K562 (cell line): ENCODE results near the gene MECR. TPM values are rescaled to one million over a fixed set of nuclear protein-coding genes. Genes with fewer than 3 reads are reported as not detected.

Experiments
- CBFB ChIP-seq: sonication (generic); formaldehyde crosslinking; IDR thresholded peaks from 2 replicates; pipeline ENCODE4 v1.4.0; 2020; ENCODE audit warnings: mild to moderate bottlenecking, missing genetic modification reagents
- ETS2 ChIP-seq: IDR thresholded peaks from 2 replicates; pipeline ENCODE4 v1.6.1; 2016; ENCODE audit warnings: borderline replicate concordance, missing genetic modification characterization, mild to moderate bottlenecking, moderate library complexity, missing compliant biosample characterization; ENCODE audit not compliant: poor library complexity, severe bottlenecking
- EWSR1 ChIP-seq: fragments of 450-650 bp; IDR thresholded peaks from 2 replicates; pipeline ENCODE4 v1.6.1; 2018; ENCODE audit warnings: borderline replicate concordance, mild to moderate bottlenecking, low read depth, moderate library complexity; ENCODE audit not compliant: partially characterized antibody
- HINFP ChIP-seq: fragments of 450-650 bp; conservative IDR thresholded peaks from 2 replicates; pipeline ENCODE4 v1.6.1; 2016; ENCODE audit warnings: missing genetic modification characterization, low read depth, mild to moderate bottlenecking, control low read depth, missing compliant biosample characterization
- HMGN3 ChIP-seq: IDR thresholded peaks from 2 replicates; pipeline ENCODE4 v1.6.1; 2011; ENCODE audit warnings: borderline replicate concordance, low read depth, mild to moderate bottlenecking, mixed read lengths, low read length; ENCODE audit not compliant: insufficient read length; ENCODE audit errors: extremely low read depth
- JUNB ChIP-seq: fragments of 450-650 bp; formaldehyde crosslinking; conservative IDR thresholded peaks from 2 replicates; pipeline ENCODE4 v1.4.0; 2020; ENCODE audit warnings: mild to moderate bottlenecking
- NFE2L1 ChIP-seq: fragments of 450-650 bp; IDR thresholded peaks from 2 replicates; pipeline ENCODE4 v1.6.1; 2016; ENCODE audit warnings: missing genetic modification characterization, low read depth, mild to moderate bottlenecking, missing compliant biosample characterization, moderate library complexity, borderline replicate concordance
- PREB ChIP-seq: sonication (generic); formaldehyde crosslinking; IDR thresholded peaks from 2 replicates; pipeline ENCODE4 v1.8.1; 2023; ENCODE audit warnings: mild to moderate bottlenecking, missing genetic modification reagents
- RBM39 ChIP-seq: fragments of 200-400 bp; formaldehyde crosslinking; optimal IDR thresholded peaks from 2 replicates; pipeline ENCODE3; 2018; ENCODE audit warnings: low read depth, low read length
- STAT5A ChIP-seq: IDR thresholded peaks from 2 replicates; pipeline ENCODE4 v1.6.1; 2012; ENCODE audit warnings: low read length, inconsistent platforms, borderline replicate concordance
- TAF15 ChIP-seq: fragments of 200-400 bp; formaldehyde crosslinking; IDR thresholded peaks from 2 replicates; pipeline ENCODE4 v1.6.1; 2017; ENCODE audit warnings: mild to moderate bottlenecking, low read depth, low read length, moderate library complexity
- TBL1XR1 ChIP-seq, 2 experiments: IDR thresholded peaks; 2 replicates each; pipeline ENCODE4 v1.6.1; 2012; ENCODE audit warnings: improper control_type of control experiment in 2 of 2, low read length in 2 of 2, mild to moderate bottlenecking in 1 of 2
- THRA ChIP-seq: fragments of 450-650 bp; IDR thresholded peaks from 2 replicates; pipeline ENCODE4 v1.6.1; 2017; ENCODE audit warnings: mild to moderate bottlenecking, moderate library complexity
- THRAP3 ChIP-seq: fragments of 450-650 bp; IDR thresholded peaks from 2 replicates; pipeline ENCODE4 v1.6.1; 2016; ENCODE audit warnings: mild to moderate bottlenecking, inconsistent platforms, borderline replicate concordance
- XRCC3 ChIP-seq: fragments of 450-650 bp; IDR thresholded peaks from 2 replicates; pipeline ENCODE4 v1.6.1; 2017; ENCODE audit warnings: mild to moderate bottlenecking, moderate library complexity
- ZBTB12 ChIP-seq: fragments of 250-450 bp; sonication (Bioruptor Pico); IDR thresholded peaks from 2 replicates; pipeline ENCODE4 v1.4.0; 2020
- ZBTB2 ChIP-seq: fragments of 450-650 bp; IDR thresholded peaks from 2 replicates; pipeline ENCODE4 v1.6.1; 2016; ENCODE audit warnings: antibody characterized with exemption
- ZNF134 ChIP-seq: fragments of 250-450 bp; sonication (Bioruptor Pico); conservative IDR thresholded peaks from 2 replicates; pipeline ENCODE4 v1.4.0; 2020
- polyA plus RNA-seq, 8 experiments: library from polyadenylated mRNA; depleted of rRNA in 4 of 8; stranded (reverse) in 5 of 8; unstranded in 3 of 8; fragments of >200 nt; fragmentation: Nextera tagmentation in 2 of 8; fragmentation: Illumina TruSeq in 1 of 8; extraction: Ambion mirVana in 2 of 8; extraction: Trizol in 1 of 8; gene quantifications; 2 replicates each; pipeline versions ENCODE4 v1.2.1 to v1.2.3, GENCODE V29; 2011 to 2014; ENCODE audit warnings: inconsistent platforms in 1 of 8, missing spikeins in 1 of 8
- total RNA-seq, 7 experiments: library from RNA; depleted of rRNA in 6 of 7; stranded (reverse); fragments of >200 nt in 6 of 7; fragmentation: Illumina TruSeq in 2 of 7; extraction: Trizol in 2 of 7; gene quantifications; 2 replicates each; pipeline versions ENCODE4 v1.2.1 to v1.2.3, GENCODE V29; 2011 to 2021; ENCODE audit warnings: low replicate concordance in 1 of 7

MECR gene
- total and polyA plus RNA-seq, 9 of the 15 experiments (the other 6 are each of a cell fraction or from before 2014, with no cell fraction given) = 10.4 to 58.6 (median 42.9) TPM

- TF ChIP-seq THRA = no peak
- TF ChIP-seq JUNB (CRISPR knock-in tag) = 0 out of 2 replicates have a peak, but pooled peaks have one; percentile 43
- TF ChIP-seq RBM39 = no peak
- TF ChIP-seq ZBTB2 = peak; percentile 37; the same call in 1 of the 2 replicates
- TF ChIP-seq CBFB (CRISPR knock-in tag) = no peak
- peak; percentile 84 for TF ChIP-seq STAT5A
- peak in 1 of 2 experiments; percentile 60; a peak in 2 of 4 replicates for TF ChIP-seq TBL1XR1 (IDR thresholded peaks at IDR 0.05; ENCODE audit: low read length in 2 of 2)
- TF ChIP-seq THRAP3 = no peak
- TF ChIP-seq PREB (CRISPR knock-in tag) = no peak
- no peak for TF ChIP-seq EWSR1
- TF ChIP-seq HINFP (tag) = no peak
- TF ChIP-seq XRCC3 = no peak
- TF ChIP-seq ZBTB12 (CRISPR knock-in tag) = no peak
- no peak for TF ChIP-seq HMGN3
- TF ChIP-seq NFE2L1 = no peak
- TF ChIP-seq ZNF134 (CRISPR knock-in tag) = no peak
- no peak for TF ChIP-seq ETS2 (tag)
- no peak for TF ChIP-seq TAF15
These were observed 28.0 kb downstream of the MECR start (continued) for GRCh38 chr1:29202584-29203340.
